Adipocyte (in vitro differentiated cells): ENCODE results near the gene PAQR4.
"Not testable (repeated sequence)": the region's sequence is repeated elsewhere in the genome, so short reads cannot be mapped to it uniquely, and the experiment has no call there.

ENCODE experiments used
- DNase-seq: peaks from one replicate; pipeline ENCODE4 v3.0.0-alpha.2; 2015; ENCODE audit warnings: low read depth
- H3K27me3 ChIP-seq: replicated peaks from 2 replicates; pipeline ENCODE4 v1.7.0; 2013; ENCODE audit warnings: mild to moderate bottlenecking, low read length, moderate library complexity; ENCODE audit not compliant: control insufficient read depth, insufficient read depth
- H3K36me3 ChIP-seq: 2 replicates; pipeline ENCODE4 v1.7.0; 2013; ENCODE audit warnings: low read length, mild to moderate bottlenecking, moderate library complexity; ENCODE audit not compliant: control insufficient read depth, insufficient read depth, severe bottlenecking
- H3K4me1 ChIP-seq: 2 replicates; pipeline ENCODE4 v1.7.0; 2013; ENCODE audit warnings: mild to moderate bottlenecking, low read length, moderate library complexity; ENCODE audit not compliant: control insufficient read depth, insufficient read depth
- H3K4me3 ChIP-seq: 2 replicates; pipeline ENCODE4 v1.7.0; 2013; ENCODE audit warnings: mild to moderate bottlenecking, low read length, moderate library complexity
- H3K9ac ChIP-seq: 2 replicates; pipeline ENCODE4 v1.7.0; 2013; ENCODE audit warnings: mild to moderate bottlenecking, low read length, moderate library complexity
- H3K9me3 ChIP-seq: 2 replicates; pipeline ENCODE4 v1.7.0; 2013; ENCODE audit warnings: mild to moderate bottlenecking, low read length, moderate library complexity; ENCODE audit not compliant: control insufficient read depth

PAQR4 gene

DNA sequence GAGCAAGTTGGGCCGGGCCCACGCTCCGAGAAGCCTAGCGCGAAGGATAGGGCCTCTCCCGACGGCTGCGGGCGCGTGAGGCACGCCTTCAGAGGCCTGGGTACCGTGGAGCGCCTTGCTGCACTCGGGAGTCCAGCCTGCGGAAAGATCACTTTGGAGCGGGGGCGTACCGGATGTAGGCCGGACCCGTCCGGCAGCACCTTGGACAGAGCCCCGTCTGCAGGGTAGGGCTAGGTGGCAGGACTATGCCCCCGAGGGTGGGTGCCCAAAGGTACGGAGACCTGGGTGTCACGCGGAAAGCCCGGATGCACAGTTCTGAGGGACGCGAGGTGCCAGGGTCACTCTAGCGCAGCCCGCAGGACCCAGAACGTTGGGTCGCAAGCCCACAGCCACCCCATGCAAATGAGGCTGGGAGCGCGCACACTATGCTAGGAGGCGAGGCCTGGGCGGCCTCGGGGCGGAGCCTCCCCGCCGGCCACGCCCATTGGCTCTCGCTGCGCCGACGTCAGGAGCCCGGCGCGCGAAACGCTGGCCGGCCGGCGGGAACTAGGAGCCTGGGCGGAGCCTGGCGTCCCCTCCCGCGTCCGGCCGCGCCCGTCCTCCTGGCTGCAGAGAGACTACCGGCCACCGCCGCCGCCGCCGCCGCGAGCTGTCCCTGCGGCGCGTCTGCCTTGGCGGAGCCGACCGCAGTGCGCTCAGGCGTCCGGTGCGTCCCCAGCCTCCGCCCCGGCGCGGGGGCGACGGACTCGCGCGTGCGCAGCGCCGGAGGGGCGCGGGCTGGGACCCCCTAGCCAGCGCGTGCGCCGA is at the start of gene PAQR4:
Gene PAQR4, plus strand, starts transcription at position 611 of the 807 bp plus-strand sequence. CDS start 327 bp downstream, outside the sequence.
- H3K9me3 ChIP-seq, result no peaks in the 10 kb centered on the region
- H3K4me3 ChIP-seq, result peak within 1 kb of the TSS; percentile 81
- DNase-seq, result peak; percentile 93
- peaks cover 19% of the 10 kb centered on the region for H3K27me3 ChIP-seq
- peaks cover 4% of the 10 kb centered on the region for H3K4me1 ChIP-seq
- H3K9ac ChIP-seq, result peak within 1 kb of the TSS; percentile 62
- no peaks in the 10 kb centered on the region for H3K36me3 ChIP-seq

DNA sequence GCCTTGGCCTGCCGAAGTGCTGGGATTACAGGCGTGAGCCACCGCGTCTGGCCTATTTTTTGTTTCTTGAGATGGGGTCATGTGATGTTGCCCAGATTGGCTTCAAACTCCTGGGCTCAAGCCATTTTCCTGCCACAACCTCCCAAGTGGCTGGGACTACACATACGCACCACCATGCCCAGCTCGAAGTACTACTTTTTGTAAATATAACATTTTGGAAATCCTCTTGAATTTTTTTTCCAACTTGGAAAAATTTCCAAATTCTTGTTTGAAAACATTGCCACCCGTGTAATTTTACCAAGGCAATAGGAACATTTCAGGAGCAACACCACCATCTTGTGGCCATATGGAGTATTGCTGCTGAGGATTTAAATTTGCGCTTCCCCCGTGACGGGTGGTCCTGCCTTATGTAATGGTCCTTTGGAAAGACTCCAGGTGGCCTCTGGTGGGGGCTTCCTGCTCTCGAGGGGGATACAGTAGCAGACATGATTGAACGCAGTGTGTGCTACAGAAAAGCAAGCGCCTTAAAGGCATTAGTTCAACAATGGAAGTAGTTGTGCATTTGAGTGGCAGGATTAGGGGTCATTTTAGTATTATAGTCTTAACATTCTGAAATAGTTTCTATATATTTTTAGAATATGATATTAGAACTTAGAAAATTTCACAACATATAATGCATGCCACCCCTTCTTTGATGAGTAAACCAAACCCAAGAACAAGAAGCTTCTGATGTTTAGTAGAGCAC is 49.5 kb upstream of the PAQR4 start:
- peak; percentile 87 for DNase-seq
- Histone ChIP-seq H3K36me3 (peaks cover 15% of the 10 kb centered on the region), H3K9ac (peak overlapping the region; percentile 51), H3K27me3 (no peaks in the 10 kb centered on the region), H3K9me3 (no peaks in the 10 kb centered on the region), H3K4me1 (peaks cover 15% of the 10 kb centered on the region), H3K4me3 (no peak overlapping the region)

DNA sequence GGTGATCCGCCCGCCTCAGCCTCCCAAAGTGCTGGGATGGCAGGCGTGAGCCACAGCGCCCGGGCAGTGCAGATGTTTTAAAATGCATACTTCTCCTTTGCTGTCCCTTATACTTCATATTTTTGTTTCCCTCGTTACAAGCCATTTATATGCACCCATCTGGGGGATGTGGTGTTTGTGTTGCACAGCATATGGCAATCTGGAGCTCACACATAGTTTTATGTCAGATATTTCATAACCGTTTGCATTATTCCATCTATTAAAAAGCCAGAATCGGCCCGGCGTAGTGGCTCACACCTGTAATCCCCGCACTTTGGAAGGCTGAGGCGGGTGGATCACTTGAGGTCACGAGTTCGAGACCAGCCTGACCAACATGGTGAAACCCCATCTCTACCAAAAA is 45.7 kb upstream of the PAQR4 start:
- H3K9me3 ChIP-seq, result no peaks in the 10 kb centered on the region
- no peak overlapping the region for H3K9ac ChIP-seq
- peaks cover 9% of the 10 kb centered on the region for H3K36me3 ChIP-seq
- H3K27me3 ChIP-seq, result no peaks in the 10 kb centered on the region
- no peak overlapping the region for H3K4me3 ChIP-seq
- H3K4me1 ChIP-seq, result peaks cover 9% of the 10 kb centered on the region
- DNase-seq, result no peak

DNA sequence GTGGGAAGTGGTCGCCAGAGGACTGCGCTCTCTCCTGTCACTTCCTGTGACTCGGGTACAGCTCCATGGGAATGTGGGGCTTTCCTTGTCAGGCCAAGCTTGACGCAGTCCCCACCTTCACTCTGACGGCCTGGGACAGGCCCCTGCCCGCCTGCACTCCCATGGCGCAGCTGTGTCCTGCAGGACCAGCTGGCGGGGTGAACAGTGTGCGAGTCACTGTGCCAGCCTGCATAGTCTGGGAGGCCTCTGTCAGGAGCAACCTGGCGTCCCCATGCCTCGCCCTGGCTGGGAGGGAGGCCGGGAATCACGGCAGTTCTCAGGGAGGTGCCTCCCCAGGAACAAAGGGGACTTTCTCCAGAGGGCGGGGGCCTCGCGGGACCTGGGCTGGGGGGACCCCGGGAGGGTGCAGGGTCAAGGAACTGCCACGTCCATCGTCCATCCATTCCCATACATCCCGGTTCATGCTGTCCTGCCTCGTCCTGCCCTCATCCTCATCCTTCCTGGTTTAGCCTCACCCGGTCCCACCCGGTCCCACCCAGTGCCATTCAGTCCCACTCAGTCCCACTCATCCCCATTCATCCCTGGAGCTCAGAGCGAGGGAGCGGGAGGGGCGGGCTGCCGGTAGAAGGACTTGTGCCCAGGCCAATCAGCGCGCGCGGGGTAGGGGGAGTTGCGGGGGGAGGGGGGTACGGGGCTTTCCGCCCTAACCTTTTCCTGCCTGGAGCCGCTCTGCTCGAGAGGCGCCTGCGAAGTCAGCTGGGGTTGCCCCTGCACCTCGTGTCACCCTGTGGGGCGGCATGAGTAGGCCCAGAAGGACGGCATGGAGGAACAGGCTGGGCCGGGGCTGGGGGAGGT is 44.0 kb upstream of the PAQR4 start:
- H3K4me3 ChIP-seq, result no peak overlapping the region
- H3K36me3 ChIP-seq, result peaks cover 17% of the 10 kb centered on the region
- no peaks in the 10 kb centered on the region for H3K9me3 ChIP-seq
- no peaks in the 10 kb centered on the region for H3K27me3 ChIP-seq
- H3K9ac ChIP-seq, result no peak overlapping the region
- H3K4me1 ChIP-seq, result peaks cover 7% of the 10 kb centered on the region
- DNase-seq, result no peak

DNA sequence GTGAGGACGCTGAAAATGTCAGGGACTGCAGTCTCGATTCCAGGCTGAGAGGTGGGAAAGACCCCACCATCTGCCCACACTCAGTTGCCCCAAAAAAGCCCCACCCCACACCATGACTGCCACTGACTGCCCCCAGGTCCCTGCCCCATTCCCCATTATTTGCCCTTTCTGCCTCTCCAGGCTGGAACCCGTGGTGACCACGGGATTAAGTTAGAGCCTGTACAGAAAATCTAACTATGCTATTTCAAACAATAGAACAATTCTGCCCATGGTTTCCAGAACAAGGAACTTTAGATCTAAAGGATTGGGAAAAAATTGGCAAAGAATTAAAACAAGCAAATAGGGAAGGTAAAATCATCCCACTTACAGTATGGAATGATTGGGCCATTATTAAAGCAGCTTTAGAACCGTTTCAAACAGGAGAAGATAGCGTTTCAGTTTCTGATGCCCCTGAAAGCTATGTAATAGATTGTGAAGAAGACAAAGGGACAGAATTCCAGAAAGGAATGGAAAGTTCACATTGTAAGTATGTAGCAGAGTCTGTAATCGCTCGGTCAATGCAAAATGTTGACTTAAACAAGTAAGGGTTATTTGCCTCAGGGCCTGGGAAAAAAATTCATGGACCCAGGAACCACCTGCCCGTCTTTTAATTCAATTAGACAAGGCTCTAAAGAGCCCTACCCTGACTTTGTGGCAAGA is 43.0 kb upstream of the PAQR4 start:
- H3K4me1 ChIP-seq, result peaks cover 7% of the 10 kb centered on the region
- no peaks in the 10 kb centered on the region for H3K9me3 ChIP-seq
- H3K9ac ChIP-seq, result no peak overlapping the region
- H3K36me3 ChIP-seq, result peaks cover 24% of the 10 kb centered on the region
- DNase-seq, result no peak
- H3K27me3 ChIP-seq, result no peaks in the 10 kb centered on the region
- no peak overlapping the region for H3K4me3 ChIP-seq

DNA sequence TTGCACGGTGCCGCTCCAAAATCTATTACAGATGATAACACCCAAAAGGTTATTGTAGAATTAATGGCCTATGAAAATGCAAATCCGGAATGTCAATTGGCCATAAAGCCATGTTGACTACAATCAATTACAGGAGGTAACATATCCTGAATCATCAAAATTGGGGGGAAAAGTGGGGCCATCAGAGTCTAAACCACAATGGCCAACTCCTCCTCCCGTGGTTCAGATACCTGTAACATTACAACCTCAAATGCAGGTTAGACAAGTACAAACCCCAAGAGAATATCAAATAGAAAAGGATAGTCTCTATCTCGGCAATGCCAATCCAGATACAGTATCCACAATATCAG is 42.5 kb upstream of the PAQR4 start:
- H3K4me3 ChIP-seq, result peak overlapping the region; percentile 55
- H3K9ac ChIP-seq, result peak overlapping the region; percentile 4
- peaks cover 28% of the 10 kb centered on the region for H3K36me3 ChIP-seq
- DNase-seq, result no peak
- no peaks in the 10 kb centered on the region for H3K9me3 ChIP-seq
- H3K27me3 ChIP-seq, result no peaks in the 10 kb centered on the region
- H3K4me1 ChIP-seq, result peaks cover 7% of the 10 kb centered on the region

DNA sequence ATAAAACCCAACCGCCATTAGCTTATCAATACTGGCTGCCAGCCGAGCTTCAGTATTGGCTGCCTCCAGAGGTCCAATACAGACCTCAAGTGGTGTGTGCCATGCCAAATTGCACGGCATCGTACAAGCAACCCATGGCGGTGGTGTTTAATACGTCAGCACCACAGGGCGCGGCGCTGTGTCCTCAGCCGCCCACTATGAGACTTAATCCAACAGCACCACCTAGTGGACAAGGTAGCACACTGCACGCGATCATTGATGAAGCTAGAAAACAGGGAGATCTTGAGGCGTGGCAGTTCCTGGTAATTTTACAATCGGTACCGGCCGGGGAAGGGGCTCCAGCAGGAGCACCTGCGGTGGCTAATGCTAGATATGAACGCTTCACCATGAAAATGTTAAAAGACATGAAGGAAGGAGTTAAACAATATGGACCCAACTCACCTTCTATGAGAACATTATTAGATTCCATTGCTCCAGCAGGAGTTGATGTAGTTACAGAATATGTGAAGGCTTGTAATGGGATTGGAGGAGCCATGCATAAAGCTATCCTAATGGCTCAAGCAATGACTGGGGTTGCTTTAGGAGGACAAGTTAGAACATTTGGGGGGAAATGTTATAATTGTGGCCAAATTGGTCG is 42.0 kb upstream of the PAQR4 start:
- H3K9me3 ChIP-seq, result no peaks in the 10 kb centered on the region
- H3K36me3 ChIP-seq, result peaks cover 24% of the 10 kb centered on the region
- H3K27me3 ChIP-seq, result no peaks in the 10 kb centered on the region
- peak overlapping the region; percentile 55 for H3K4me3 ChIP-seq
- H3K4me1 ChIP-seq, result peaks cover 7% of the 10 kb centered on the region
- peak overlapping the region; percentile 4 for H3K9ac ChIP-seq
- DNase-seq, result peak; percentile 98

DNA sequence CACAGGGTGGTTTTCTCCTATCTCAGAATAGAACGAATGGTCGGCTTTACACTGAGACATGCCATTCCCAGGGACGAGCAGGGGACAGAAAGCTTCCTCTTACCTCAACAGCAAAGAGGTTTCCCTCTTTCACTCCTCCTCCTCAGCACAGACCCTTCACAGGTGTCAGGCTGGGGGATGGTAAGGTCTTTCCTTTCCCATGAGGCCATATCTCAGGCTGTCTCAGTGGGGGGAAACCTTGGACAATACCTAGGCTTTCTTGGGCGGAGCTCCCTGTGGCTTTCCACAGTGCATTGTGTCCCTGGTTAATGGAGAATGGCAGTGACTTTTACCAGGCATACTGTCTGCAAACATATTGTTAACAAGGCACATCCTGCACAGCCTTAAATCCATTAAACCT is 41.0 kb upstream of the PAQR4 start:
- H3K4me3 ChIP-seq, H3K4me1 ChIP-seq, H3K27me3 ChIP-seq, H3K9me3 ChIP-seq, DNase-seq, H3K9ac ChIP-seq: not testable (repeated sequence)
- H3K36me3 ChIP-seq, result peaks cover 27% of the 10 kb centered on the region

DNA sequence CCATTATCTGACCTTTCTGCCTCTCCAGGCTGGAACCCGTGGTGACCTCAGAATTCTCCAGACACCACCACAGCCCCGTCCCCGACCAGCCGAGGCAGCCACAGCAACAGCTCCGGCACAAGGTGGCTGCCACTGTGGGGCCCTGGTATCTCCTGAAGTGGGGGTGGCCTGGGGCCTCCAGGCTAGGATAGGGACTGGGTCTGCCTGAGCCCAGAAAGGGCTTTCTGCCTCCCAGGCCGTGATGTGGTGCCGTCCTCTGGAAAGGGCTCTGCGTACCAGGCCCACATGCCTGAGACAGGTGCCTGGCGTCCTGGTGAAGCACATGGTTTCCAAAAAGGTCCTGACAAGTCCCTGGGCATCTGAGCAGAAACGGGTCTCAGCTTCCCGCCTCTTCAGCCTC is 40.4 kb upstream of the PAQR4 start:
- no peaks in the 10 kb centered on the region for H3K27me3 ChIP-seq
- H3K9ac ChIP-seq, result no peak overlapping the region

DNA sequence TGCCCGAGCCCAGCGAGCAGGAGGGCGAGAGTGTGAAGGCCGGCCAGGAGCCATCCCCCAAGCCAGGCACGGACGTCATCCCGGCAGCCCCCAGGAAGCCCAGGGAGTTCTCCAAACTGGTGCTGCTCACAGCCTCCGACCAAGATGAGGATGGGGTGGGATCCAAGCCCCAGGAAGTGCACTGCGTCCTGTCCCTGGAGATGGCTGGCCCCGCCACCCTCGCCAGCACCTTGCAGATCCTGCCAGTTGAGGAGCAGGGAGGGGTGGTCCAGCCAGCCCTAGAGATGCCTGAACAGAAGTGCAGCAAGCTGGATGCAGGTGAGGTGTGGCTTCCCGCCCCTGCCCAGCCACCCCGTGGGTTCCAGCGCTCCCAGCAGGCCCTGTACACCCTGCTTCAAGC is 39.5 kb upstream of the PAQR4 start:
- DNase-seq, result no peak
- Histone ChIP-seq H3K9ac (no peak overlapping the region), H3K36me3 (peaks cover 38% of the 10 kb centered on the region), H3K27me3 (no peaks in the 10 kb centered on the region), H3K4me1 (peaks cover 7% of the 10 kb centered on the region), H3K9me3 (no peaks in the 10 kb centered on the region), H3K4me3 (no peak overlapping the region)

More for the DNA sequence above, 40.4 kb upstream of the PAQR4 start:
- peaks cover 7% of the 10 kb centered on the region for H3K4me1 ChIP-seq
- DNase-seq, result no peak
- no peaks in the 10 kb centered on the region for H3K9me3 ChIP-seq
- peaks cover 30% of the 10 kb centered on the region for H3K36me3 ChIP-seq
- H3K4me3 ChIP-seq, result no peak overlapping the region
